ENCODE data around the gene HTT.

- TF ChIP-seq, protein P1, sequence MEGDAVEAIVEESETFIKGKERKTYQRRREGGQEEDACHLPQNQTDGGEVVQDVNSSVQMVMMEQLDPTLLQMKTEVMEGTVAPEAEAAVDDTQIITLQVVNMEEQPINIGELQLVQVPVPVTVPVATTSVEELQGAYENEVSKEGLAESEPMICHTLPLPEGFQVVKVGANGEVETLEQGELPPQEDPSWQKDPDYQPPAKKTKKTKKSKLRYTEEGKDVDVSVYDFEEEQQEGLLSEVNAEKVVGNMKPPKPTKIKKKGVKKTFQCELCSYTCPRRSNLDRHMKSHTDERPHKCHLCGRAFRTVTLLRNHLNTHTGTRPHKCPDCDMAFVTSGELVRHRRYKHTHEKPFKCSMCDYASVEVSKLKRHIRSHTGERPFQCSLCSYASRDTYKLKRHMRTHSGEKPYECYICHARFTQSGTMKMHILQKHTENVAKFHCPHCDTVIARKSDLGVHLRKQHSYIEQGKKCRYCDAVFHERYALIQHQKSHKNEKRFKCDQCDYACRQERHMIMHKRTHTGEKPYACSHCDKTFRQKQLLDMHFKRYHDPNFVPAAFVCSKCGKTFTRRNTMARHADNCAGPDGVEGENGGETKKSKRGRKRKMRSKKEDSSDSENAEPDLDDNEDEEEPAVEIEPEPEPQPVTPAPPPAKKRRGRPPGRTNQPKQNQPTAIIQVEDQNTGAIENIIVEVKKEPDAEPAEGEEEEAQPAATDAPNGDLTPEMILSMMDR (conservative IDR thresholded peaks at IDR 0.05; ENCODE audit: low read length), result no peak
- TF ChIP-seq EZH2phosphoT487 (IDR thresholded peaks at IDR 0.05; ENCODE audit: borderline replicate concordance), result no peak
Measured at GRCh38 chr4:3269991-3270611, 195.6 kb downstream of the HTT start.

Data from Loucy (cell line).